ENCODE data around the gene ABCB10.

- TF ChIP-seq CTCF (IDR thresholded peaks at IDR 0.05) (no peak), POLR2A (IDR thresholded peaks at IDR 0.05) (no peak)
These were observed 7.5 kb downstream of the ABCB10 start for GRCh38 chr1:229550812-229551567.

Data from ovary (tissue), 3 donors.